Measurements from ENCODE around the gene PCNX1. TPM values are rescaled to one million over a fixed set of nuclear protein-coding genes. Genes with fewer than 3 reads are reported as not detected.

PCNX1 gene
- total and polyA plus RNA-seq, 2 of the 4 experiments (the other 2 are of a cell fraction): 15.0 to 43.7 TPM

GRCh38 chr14:70972107-70972976, 65.1 kb downstream of the PCNX1 start (continued):
- peak; percentile 90 for TF ChIP-seq RAD21 (IDR thresholded peaks at IDR 0.05; ENCODE audit: low read length)
- TF ChIP-seq MAFK (IDR thresholded peaks at IDR 0.05; ENCODE audit: low read depth, low read length): no peak

- H4K5ac ChIP-seq (ENCODE audit: low read depth, low read length): no peak overlapping the region
- in situ Hi-C loops (cut with MboI; ENCODE audit: low sequenced_read_pairs): no loop called here
- H2BK15ac ChIP-seq (ENCODE audit: low read depth, low read length): no peak overlapping the region
- H2AK9ac ChIP-seq (replicated peaks; ENCODE audit: low read depth, low read length, poor library complexity): no peak overlapping the region
- H3K79me1 ChIP-seq (ENCODE audit: low read depth in 1 of 2, low read length in 2 of 2): peaks cover 14 to 29% of the 10 kb centered on the region in 2 experiments
- H3K9me1 ChIP-seq (ENCODE audit: insufficient read depth, low read length): peaks cover 9% of the 10 kb centered on the region; the same call in 1 of the 2 replicates
- no peaks in the 10 kb centered on the region for H3K4me1 ChIP-seq (ENCODE audit: control insufficient read depth, insufficient read depth, low read length)
- H3K4me3 ChIP-seq (ENCODE audit: insufficient read depth, low read depth, low read length): no peak overlapping the region
- intact Hi-C loops (cut with micrococcal nuclease): no loop called here
- BruUV-seq (replicated peaks): no TSS peak
- peaks cover 18% of the 10 kb centered on the region for H3K36me3 ChIP-seq (ENCODE audit: control insufficient read depth, insufficient read depth, low read length)
- H2BK5ac ChIP-seq (ENCODE audit: low read depth, low read length, poor library complexity, severe bottlenecking): no peak overlapping the region
- H3K18ac ChIP-seq (ENCODE audit: low read depth, low read length): no peak overlapping the region
- DNase-seq (no peak), ATAC-seq (ENCODE audit: low read depth) (no peak)
- H3K23ac ChIP-seq (ENCODE audit: low read depth, low read length): no peak overlapping the region
- ChIA-PET CTCF (no interaction called here), POLR2A (ENCODE audit: unreplicated experiment) (no interaction called here)
- dilution Hi-C loops (cut with HindIII; ENCODE audit: low sequenced_read_pairs, unreplicated experiment): no loop called here
- H3K14ac ChIP-seq (replicated peaks; ENCODE audit: low read depth, low read length): no peak overlapping the region
- H2BK20ac ChIP-seq (ENCODE audit: low read depth, low read length): no peak overlapping the region
- no peak overlapping the region for H2BK120ac ChIP-seq (ENCODE audit: low read depth, low read length)
- H4K20me1 ChIP-seq (ENCODE audit: insufficient read depth, low read length): peaks cover 8% of the 10 kb centered on the region; the same call in 1 of the 2 replicates
- no peak overlapping the region for H4K8ac ChIP-seq (ENCODE audit: low read depth in 2 of 2, low read length in 2 of 2)
- no peak overlapping the region for H3K4me2 ChIP-seq (ENCODE audit: low read depth, low read length)
- H3K9ac ChIP-seq (ENCODE audit: low read depth, low read length): no peak overlapping the region
- H2AK5ac ChIP-seq (ENCODE audit: low read depth, low read length): no peak overlapping the region
- no peak overlapping the region for H2AFZ ChIP-seq (replicated peaks; ENCODE audit: low read length, poor library complexity)
- H3K4ac ChIP-seq (ENCODE audit: low read depth, low read length): no peak overlapping the region
- H3K27ac ChIP-seq (ENCODE audit: insufficient read depth, low read length): no peak overlapping the region
- 100% methylated on average over 1 of the region's 6 CpGs; no CpG with 5 or more reads in 1 of the 2 experiments for WGBS, 2 experiments (ENCODE audit: extremely low coverage in 2 of 2, insufficient read length in 1 of 2)
- H3K9me3 ChIP-seq (ENCODE audit: control insufficient read depth, insufficient read depth, low read length): no peaks in the 10 kb centered on the region
- H4K91ac ChIP-seq (ENCODE audit: insufficient read depth, low read depth, low read length): no peak overlapping the region
- no peaks in the 10 kb centered on the region for H3K27me3 ChIP-seq (ENCODE audit: control insufficient read depth, insufficient read depth, low read length)
- no peak overlapping the region for H3K56ac ChIP-seq (ENCODE audit: extremely low read depth, insufficient read depth, low read length)
- no peak for TF ChIP-seq FOS (IDR thresholded peaks at IDR 0.05; ENCODE audit: low read depth, low read length)
- TF ChIP-seq MAZ (IDR thresholded peaks at IDR 0.05; ENCODE audit: borderline replicate concordance, low read depth, low read length): no peak
- no peak for TF ChIP-seq BHLHE40 (IDR thresholded peaks at IDR 0.05; ENCODE audit: low read depth, low read length)
- no peak for TF ChIP-seq CHD1 (IDR thresholded peaks at IDR 0.05; ENCODE audit: low read depth, low read length)
- TF ChIP-seq USF2 (IDR thresholded peaks at IDR 0.05; ENCODE audit: low read depth, low read length): no peak
- no peak for TF ChIP-seq POLR2A (IDR thresholded peaks at IDR 0.05; ENCODE audit: low read depth, low read length)
- no peak for TF ChIP-seq NFE2L2 (IDR thresholded peaks at IDR 0.05; ENCODE audit: low read depth, low read length)
- no peak for TF ChIP-seq CTCF (conservative IDR thresholded peaks at IDR 0.05; ENCODE audit: low read depth, low read length)
- no peak for TF ChIP-seq ELK1 (IDR thresholded peaks at IDR 0.05; ENCODE audit: borderline replicate concordance, low read depth, low read length)
- no peak for TF ChIP-seq MAFK (IDR thresholded peaks at IDR 0.05; ENCODE audit: low read depth, low read length)
- no peak for TF ChIP-seq RCOR1 (IDR thresholded peaks at IDR 0.05; ENCODE audit: insufficient replicate concordance, low read length)
- no peak for TF ChIP-seq SMC3 (IDR thresholded peaks at IDR 0.05; ENCODE audit: low read depth, low read length)
Measured at GRCh38 chr14:70976591-70976990, 69.3 kb downstream of the PCNX1 start.
